Germinal center (tissue), 1 donor: ENCODE data around the gene SPO11.
A peak's percentile ranks its signal among the peaks of the same experiment; 100 is the strongest.
"Not testable (repeated sequence)": the region's sequence is repeated elsewhere in the genome, so short reads cannot be mapped to it uniquely, and the experiment has no call there.

Experiments
- DNase-seq: peaks from one replicate; pipeline ENCODE4 v3.0.0; 2012; ENCODE audit warnings: mixed read lengths, low spot score

Gene SPO11

DNA sequence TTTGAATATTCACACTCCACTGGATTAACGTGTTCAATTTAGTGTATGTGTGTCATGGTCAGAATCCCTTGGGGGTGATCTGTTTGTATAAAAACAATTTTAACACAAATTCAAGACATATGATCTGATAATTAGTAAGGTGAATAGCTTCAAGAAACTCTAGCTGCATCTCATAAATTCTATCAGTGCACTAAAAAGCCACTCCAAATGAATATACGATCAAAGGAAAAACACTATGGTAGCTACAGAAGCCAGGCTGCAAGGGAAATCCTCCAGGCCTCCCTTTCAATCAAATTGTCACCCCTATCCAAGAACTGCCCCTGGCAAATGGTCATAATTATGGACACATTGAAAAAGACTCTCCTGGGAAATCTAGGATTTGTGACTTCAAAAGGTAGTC is 12.1 kb downstream of the SPO11 start:
- DNase-seq: no peak

DNA sequence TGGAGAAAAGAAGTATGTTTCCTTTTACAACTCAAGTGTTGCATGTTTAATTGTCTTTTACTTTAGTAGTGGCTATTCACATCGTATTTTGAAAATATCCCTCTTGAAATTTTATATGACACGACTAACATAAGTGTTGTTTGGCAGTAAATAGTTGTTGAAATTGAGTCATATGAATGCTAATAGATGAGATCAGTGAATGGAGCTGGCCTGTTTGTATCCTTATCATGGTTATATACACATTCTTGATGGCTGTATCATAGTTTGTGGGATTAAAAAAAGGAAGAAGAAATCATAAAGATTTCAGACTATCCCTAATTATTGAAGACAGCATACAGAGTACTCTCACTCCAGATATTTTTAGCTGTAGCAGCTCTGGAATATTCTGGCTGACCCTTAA is 13.2 kb downstream of the SPO11 start:
- no peak for DNase-seq

DNA sequence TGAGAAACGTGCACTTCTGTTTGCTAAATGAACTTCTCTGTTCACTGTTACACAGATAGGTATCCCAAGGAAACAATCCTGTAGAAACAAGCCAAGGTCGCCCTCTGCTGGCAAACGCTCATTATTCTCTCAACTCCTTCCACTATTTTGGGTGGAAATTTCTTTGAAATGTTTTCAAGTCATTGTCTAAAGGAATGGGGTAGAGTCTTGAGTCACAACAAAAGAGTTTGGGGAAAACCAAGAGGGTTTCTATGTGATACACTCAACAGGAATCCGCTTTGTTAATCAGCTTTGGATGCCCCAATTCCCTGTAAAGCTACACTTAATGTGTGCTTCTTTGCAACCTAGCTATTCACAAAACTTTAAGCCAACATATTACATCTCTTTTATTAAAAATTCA is 16.9 kb downstream of the SPO11 start:
- peak; percentile 41 for DNase-seq

DNA sequence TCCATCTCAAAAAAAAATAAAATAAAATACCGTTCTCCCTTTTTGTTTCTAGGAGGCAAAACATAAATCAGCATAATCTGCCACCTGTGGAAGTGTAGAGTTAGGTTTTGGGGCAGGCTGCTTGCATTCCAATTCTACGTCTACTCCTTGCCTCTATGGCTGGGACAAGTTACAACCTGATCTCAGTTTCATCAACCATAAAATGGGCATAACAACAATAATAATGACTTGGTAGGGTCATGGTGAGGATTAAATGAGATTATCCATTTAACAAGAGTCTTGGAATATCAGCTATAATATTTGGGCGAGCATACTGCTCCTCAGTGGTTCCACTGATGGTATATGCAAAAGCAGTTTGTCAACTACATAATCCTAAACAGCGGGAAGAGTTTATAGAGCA is 17.8 kb downstream of the SPO11 start:
- no peak for DNase-seq

DNA sequence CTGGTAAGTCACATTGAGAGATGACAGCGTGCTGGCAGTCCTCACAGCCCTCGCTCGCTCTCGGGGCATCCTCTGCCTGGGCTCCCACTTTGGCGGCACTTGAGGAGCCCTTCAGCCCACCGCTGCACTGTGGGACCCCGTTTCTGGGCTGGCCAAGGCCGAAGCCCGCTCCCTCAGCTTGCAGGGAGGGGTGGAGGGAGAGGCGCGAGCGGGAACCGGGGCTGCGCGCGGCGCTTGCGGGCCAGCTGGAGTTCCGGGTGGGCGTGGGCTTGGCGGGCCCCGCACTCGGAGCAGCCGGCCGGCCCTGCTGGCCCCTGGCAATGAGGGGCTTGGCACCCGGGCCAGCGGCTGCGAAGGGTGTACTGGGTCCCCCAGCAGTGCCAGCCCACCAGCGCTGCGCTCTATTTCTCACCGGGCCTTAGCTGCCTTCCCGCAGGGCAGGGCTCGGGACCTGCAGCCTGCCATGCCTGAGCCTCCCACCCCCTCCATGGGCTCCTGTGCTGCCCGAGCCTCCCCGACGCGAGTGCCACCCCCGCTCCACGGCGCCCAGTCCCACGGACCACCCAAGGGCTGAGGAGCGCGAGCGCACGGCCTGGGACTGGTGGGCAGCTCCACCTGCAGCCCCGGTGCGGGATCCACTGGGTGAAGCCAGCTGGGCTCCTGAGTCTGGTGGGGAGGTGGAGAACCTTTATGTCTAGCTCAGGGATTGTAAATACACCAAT is 18.8 kb downstream of the SPO11 start:
- not testable (repeated sequence) for DNase-seq

DNA sequence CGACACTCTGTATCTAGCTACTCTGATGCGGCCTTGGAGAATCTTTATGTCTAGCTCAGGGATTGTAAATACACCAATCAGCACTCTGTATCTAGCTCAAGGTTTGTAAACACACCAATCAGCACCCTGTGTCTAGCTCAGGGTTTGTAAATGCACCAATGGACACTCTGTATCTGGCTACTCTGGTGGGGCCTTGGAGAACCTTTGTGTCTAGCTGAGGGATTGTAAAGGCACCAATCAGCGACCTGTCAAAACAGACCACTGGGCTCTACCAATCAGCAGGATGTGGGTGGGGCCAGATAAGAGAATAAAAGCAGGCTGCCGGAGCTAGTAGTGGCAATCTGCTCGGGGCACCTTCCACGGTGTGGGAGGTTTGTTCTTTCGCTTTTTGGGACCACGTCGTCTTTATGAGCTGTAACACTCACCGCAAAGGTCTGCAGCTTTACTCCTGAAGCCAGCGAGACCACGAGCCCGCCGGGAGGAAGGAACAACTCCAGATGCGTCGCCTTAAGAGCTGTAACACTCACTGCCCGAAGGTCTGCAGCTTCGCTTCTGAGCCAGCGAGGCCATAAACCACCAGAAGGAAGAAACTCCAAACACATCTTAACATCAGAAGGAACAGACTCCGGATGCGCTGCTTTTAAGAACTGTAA is 19.4 kb downstream of the SPO11 start:
- not testable (repeated sequence) for DNase-seq

DNA sequence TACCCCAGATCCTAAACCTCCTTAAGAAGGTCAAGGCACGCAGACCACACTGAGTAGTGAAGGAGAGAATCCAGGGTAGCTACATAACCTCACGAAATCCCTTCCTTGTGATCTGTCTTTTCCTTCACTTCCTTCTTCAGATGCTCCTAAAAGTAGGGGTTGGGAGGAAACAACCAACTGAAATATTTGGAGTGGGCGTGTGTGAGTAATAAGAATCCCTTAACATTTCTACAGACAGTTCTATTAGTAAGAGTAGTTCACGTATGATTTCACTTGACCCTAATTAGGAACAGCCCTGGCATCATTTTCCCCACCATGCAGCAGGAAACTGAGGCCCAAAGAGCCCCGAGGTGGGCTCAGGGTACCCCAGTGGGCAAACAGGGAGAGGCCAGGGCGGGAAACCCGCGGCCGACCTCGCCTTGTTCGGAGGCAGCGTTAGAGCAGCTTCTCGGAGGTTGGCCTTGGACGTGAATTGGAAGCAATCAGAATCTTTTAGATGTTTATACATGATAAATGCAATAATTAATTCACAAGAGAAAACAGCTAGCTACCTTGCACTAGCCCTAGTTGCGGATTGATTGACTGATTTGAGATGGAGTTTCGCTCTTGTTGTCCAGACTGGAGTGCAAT is 20.6 kb downstream of the SPO11 start:
- DNase-seq: no peak

DNA sequence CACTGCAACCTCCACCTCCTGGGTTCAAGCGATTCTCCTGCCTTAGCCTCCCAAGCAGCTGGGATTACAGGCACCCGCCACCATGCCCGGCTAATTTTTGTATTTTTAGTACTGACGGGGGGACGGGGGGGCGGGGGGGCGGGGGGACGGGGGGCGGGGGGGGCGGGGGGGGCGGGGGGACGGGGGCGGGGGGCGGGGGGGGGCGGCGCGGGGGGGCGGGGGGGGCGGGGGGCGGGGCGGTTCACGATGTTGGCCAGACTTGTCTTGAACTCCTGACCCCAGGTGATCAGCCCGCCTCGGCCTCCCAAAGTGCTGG is 21.1 kb downstream of the SPO11 start:
- not testable (repeated sequence) for DNase-seq

DNA sequence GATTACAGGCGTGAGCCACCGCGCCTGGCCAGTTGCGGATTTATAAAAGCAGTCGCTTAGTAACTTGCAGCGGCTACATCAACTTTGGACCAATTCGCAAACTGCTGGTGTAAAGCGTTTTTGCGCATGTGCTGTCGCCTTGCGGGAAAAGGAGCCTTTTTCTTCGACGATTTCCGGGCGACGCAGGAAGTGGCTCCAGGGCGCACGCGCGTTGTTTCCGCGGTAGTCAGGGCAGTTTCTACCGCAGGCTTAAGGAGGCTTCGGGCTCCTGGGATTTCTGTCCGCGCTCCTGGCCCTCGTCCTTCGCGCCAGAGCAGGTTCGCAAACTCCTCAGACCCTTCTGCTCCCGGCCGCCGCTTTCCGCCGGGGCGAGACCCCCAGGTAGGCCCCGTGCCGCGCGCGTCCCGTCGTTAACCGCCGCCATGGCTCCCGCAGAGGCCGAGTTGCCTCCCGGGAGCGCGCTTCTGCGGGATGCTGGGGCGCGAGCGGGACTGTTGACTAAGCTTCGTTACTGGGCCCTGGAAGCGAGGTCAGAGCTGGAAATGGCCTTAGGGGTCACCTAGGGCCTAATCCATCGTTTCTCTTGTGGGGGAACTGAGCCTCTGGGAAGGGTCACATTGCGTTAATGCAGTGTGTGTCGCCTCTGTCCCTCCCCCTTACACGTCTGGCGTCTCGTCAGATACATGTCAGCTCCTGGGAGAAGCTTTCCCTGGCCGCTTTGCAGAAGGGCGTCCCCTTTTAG is 21.6 kb downstream of the SPO11 start, which contains the start of gene RAE1:
TSS of gene RAE1 (plus strand) at position 214 of the 742 bp plus-strand sequence. CDS start 2,784 bp downstream, outside the sequence.
- DNase-seq: peak; percentile 81

DNA sequence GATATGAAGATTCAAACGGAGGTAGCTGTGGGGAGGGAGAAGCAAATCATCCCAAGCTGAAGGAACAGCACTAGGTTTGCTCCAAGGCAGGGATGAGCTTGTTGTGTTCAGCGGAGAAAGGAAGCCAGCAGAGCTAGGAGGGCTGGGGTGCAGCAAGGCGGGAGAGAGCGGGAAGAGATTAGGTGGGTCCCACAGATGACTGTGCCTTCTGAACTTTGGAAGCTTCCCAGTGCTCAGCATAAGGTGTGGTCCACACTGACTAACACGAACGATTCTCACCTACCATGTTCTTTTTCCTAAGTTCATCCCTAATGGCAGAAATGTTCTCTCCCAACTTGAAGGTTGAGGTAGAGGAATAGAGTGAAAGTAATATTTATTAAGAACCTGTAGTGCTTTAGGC is 22.7 kb downstream of the SPO11 start:
- no peak for DNase-seq

DNA sequence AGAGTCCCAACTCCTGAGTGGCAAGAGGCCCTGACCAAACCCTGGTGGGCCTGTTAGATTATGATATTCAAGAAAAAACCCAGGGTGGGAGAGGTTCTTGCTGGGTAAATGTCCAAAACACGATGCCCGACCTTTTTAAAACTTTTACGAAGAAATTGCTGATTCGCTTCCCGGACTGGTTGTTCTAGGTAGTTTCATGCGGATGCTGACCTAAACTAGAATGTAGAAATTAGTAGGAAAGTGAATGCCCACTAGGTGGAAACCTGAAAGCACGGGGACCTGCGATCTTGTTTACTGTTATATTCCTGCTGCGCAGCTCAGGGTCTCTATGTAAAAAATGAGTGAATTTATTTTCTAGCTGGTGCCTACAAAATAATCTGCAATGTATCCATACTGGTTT is 23.7 kb downstream of the SPO11 start:
- DNase-seq: no peak

DNA sequence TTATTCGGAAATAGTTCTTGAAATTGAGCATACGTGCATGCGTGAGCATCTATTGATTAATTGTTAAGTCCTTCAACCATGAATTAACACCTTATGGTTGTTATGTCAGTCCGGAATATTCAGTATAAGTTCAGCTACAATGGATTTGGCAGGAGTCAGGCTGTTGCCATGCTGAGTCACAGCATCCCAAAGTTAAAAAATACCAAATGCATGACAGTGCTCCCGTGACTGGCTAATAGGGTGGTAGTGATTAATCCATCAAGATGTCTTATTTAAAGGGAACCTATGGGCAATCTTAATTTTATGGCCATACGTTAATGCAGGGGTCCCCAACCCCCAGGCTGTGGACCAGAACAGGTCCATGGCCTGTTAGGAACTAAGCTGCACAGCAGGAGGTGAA is 31.9 kb downstream of the SPO11 start:
- DNase-seq: no peak

DNA sequence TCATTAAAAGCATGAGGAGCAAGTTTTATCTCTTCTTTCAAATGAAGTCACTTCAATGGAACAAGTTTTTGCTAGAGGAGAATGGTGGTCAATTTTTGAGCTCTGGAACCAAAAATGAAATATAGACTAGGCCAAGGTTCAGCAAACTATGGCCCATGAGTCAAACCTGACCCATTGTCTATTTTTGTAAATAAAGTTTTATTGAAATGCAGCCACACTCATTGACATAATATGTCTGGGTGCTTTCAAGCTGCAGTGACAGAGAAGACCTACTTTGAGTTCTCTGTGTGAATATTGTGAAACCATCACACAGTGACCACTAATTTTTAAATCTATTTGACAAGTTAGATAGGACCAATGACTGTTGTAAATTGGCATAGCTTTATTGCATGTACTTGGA is 34.8 kb downstream of the SPO11 start:
- no peak for DNase-seq

DNA sequence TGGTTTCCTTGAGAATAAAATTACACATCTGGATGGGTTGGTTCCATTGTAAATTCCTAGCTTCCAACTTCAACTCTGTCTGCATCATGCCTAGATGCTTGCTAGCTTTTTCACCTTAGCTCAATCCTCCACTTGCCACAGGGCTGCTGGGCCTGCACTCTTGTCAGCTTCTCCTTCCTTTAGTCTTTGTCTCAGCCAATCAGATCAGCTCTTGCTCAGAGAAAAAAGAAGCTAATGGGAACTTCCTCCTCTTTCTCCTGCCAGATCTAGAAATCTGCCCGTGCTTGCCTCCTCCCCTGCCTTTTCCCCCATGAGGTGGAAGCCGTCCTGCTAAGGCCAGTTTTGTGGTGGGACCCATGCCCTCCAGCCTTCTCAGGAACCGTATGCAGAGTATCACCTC is 40.0 kb downstream of the SPO11 start:
- DNase-seq: no peak

DNA sequence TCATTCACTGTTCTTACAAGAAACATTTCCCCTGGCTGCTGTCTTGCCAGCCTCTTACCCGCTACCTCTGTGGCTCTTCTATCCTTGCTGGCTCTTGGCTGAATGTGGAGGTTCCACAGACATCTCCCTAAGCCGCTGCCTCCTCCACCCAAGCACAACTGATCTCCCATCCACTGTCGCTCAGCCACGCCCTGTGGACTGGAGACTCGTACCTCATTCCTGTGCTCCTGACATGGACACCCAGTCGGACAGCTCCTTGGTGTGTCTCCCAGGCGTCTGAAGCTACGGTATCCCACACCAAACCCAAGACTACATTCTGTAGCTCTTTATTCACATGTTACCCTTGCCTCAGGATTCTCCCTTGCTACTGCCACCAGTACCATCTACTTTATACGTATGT is 40.7 kb downstream of the SPO11 start:
- no peak for DNase-seq

DNA sequence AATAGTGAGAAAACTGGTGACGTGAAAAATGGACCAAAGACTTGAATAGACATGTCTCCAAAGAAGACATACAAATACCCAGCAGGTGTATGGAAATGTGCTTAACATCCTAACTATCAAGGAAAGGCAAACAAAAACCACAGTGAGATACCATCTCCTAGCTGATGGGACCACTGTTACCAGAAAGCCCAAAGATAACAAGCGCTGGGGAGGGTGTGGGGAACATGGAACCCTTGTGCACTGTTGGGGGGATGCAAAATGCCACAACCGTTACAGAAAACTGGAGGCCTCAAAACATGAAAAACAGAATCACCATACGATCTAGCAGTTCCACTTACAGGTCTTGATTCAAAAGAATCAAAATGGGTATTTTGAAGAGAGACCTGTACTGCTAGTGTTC is 41.8 kb downstream of the SPO11 start:
- DNase-seq: no peak

DNA sequence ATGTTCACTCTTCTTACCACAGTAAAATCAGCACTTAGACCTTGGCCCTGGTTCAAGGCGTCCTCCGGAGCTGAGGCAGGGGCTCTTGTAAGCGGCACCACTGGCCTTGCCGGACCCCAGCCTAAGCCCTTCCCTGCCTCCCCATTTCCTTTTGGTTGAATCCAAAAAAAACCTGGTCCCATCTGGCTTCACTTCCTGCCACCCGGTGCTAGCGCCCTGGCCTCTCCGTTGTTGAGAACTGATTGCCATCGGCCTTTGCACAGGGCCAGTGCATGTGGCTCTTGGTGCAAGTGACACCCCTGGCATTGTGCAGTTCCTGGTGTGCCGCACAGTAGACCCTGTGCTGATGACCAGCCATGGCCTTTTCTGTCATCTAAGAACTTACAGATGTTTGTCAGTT is 42.6 kb downstream of the SPO11 start:
- no peak for DNase-seq

DNA sequence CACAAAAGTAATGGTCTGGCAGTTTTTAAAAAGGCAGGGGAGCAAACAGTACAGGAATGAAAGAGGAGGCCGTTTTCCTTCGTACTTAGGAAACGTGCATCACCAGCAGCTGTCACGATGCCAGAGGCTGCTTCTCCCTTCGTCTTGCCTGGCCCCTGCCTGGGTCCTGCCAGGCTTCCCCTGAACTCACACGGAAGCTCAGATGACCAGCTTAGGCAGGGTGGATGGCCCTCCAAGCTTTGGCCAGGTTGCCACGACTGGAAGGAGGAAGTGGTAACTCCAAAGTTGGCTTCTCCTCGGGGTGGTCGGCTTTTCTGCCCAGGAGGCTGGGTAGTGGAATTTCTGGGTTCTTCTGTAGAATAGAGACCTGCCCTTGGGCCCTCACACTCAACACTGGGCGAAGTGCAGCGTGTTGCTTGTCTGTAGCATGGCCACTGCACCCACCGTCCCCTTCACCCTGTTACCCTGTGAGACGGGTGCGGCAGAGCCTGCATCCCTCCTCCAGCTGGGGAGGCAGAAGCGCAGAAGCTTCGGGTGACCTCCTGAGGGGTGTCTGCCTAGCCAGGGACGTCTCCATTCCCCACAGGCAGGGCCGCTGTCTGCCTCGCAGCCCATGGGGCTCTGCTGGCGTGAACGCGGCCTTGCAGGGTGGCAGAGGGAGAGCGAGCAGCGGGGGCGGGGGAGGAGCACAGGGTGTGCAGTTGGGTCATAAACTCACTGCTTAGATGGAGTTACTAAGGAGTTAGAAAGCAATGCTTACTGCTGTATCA is 43.2 kb downstream of the SPO11 start:
- no peak for DNase-seq

DNA sequence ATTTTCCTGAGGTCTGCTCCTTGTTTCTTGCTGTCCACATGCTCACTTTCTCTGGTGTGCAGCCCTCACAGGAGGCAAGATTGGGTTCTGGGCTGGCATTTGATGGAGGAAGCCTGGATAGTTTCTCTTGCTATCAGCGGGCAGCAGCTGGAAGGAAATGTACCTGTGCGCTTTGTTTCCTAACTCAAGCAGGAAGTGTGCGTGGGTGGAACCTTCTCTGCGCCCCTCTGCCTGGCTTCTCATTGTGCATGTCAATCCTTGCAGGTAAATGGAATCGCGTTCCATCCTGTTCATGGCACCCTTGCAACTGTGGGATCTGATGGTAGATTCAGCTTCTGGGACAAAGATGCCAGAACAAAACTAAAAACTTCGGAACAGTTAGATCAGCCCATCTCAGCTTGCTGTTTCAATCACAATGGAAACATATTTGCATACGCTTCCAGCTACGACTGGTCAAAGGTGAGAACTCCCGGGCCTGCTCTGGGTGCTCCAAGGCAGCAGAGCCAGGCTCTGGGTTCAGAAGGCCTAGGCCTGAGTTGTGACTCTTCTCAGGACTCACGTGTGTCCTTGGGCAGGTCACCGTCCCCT is 44.8 kb downstream of the SPO11 start:
- no peak for DNase-seq

DNA sequence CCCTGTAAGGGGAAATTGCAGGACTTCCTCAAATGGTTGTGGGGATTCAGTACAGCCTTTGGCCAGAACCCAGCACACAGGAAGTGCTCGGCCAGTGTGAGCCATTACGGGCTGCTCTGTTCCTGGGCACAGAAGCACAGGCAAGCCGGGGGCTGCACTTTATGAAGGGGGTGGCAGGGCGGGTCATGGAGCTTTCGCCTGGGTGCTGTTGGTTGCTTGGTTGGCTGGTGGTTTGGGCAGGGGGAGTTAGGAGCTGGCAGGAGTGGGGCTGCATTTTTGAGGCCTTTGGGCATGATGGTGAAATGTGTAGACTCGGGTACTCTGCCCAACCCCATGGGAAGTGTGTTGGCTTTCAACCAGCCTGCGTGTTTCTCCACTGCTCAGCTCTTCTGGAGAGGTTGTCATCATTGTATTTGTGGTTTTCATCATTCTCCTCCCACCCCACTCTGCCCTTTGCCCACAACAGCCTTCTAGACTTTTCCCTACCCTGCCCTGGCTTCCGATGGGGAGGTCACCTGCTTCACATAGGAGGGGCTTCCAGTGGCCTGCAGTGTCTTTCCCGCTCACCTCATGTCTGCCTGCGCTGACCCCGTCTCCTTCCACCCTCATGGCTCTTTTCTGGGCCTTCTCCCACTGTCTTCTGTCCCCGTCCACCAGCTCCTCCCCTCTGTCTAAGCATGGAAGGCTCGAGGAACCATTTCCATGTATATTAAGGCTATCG is 45.5 kb downstream of the SPO11 start:
- DNase-seq: no peak

DNA sequence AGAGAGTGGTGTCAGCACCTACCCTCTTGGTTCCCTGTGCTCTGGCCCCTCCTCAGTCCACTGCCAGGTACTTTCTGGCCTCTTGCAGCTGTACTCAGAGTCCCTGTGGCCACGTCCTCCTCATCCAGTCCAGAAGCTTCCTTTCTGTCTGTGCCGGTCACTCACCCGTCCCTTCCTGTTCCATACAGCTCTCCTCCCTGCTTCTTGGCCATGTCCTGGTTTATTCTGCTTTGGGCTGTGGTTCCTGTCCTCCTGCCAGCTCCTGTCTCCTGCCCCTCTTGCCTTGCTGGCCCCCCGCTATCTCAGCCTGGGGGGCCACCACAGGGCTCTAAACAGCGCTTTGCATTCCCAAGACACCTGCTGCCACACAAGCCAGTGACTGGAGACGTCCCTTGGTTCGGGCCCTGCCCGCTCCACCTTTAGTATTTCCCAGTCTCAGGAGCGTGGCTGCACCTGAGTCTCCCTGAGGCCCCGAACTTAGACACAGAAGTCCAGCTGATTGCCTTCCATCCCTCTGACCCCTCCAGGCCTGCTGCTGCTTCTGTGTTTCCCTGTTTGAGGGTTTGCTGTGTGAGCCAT is 46.1 kb downstream of the SPO11 start:
- no peak for DNase-seq
